HepG2 (cell line): Measurements from ENCODE around the gene SLC29A3. TPM values are rescaled to one million over a fixed set of nuclear protein-coding genes. Genes with fewer than 3 reads are reported as not detected.

Source experiments
- ARNT2 ChIP-seq: sonication (generic); formaldehyde crosslinking; IDR thresholded peaks from 2 replicates; pipeline ENCODE4 v1.8.0; 2022; ENCODE audit warnings: mild to moderate bottlenecking, low read depth, missing genetic modification reagents, moderate library complexity
- BHLHE40 ChIP-seq: IDR thresholded peaks from 2 replicates; pipeline ENCODE4 v1.6.1; 2011; ENCODE audit warnings: low read length, improper control_type of control experiment
- BORCS8-MEF2B ChIP-seq: sonication (generic); formaldehyde crosslinking; IDR thresholded peaks from 2 replicates; pipeline ENCODE4 v1.8.0; 2022; ENCODE audit warnings: mild to moderate bottlenecking, missing genetic modification reagents
- BRD4 ChIP-seq: sonication (generic); formaldehyde crosslinking; IDR thresholded peaks from 2 replicates; pipeline ENCODE4 v1.4.0; 2020; ENCODE audit warnings: missing genetic modification reagents
- DPF2 ChIP-seq: sonication (generic); formaldehyde crosslinking; IDR thresholded peaks from 2 replicates; pipeline ENCODE4 v1.4.0; 2020; ENCODE audit warnings: mild to moderate bottlenecking, low read depth, missing genetic modification reagents, borderline replicate concordance
- FOSL2 ChIP-seq: sonication (generic); formaldehyde crosslinking; IDR thresholded peaks from 2 replicates; pipeline ENCODE4 v1.4.0; 2020; ENCODE audit warnings: missing genetic modification reagents
- FOXO4 ChIP-seq: sonication (generic); formaldehyde crosslinking; conservative IDR thresholded peaks from 2 replicates; pipeline ENCODE4 v1.8.1; 2023; ENCODE audit warnings: missing genetic modification reagents
- HBP1 ChIP-seq: IDR thresholded peaks from 2 replicates; pipeline ENCODE4 v1.6.1; 2016; ENCODE audit warnings: low read depth, control low read depth
- HDAC2 ChIP-seq: sonication (generic); formaldehyde crosslinking; IDR thresholded peaks from 2 replicates; pipeline ENCODE4 v1.4.0; 2020; ENCODE audit warnings: missing genetic modification reagents
- NFE2L2 ChIP-seq: fragments of 150-350 bp; IDR thresholded peaks from 2 replicates; pipeline ENCODE4 v1.6.1; 2014; ENCODE audit warnings: low read length
- NKX3-1 ChIP-seq: sonication (generic); formaldehyde crosslinking; IDR thresholded peaks from 2 replicates; pipeline ENCODE4 v1.5.0; 2020; ENCODE audit warnings: missing genetic modification reagents
- NRL ChIP-seq: sonication (generic); formaldehyde crosslinking; IDR thresholded peaks from 2 replicates; pipeline ENCODE4 v1.5.0; 2020; ENCODE audit warnings: missing genetic modification reagents, mild to moderate bottlenecking, moderate library complexity, borderline replicate concordance
- PHF8 ChIP-seq: sonication (generic); formaldehyde crosslinking; IDR thresholded peaks from 2 replicates; pipeline ENCODE4 v1.5.0; 2020; ENCODE audit warnings: missing genetic modification reagents
- POLR2A ChIP-seq, 2 experiments: IDR thresholded peaks; 2 replicates each; pipeline ENCODE4 v1.6.1; 2011; ENCODE audit warnings: low read depth in 2 of 2, low read length in 2 of 2, mild to moderate bottlenecking in 1 of 2, moderate library complexity in 1 of 2; ENCODE audit not compliant: insufficient read depth in 1 of 2
- RCOR2 ChIP-seq: IDR thresholded peaks from 2 replicates; pipeline ENCODE4 v1.6.1; 2016; ENCODE audit warnings: missing biosample characterization, missing genetic modification reagents
- SMYD3 ChIP-seq: sonication (generic); formaldehyde crosslinking; IDR thresholded peaks from 2 replicates; pipeline ENCODE4 v1.8.1; 2023; ENCODE audit warnings: mild to moderate bottlenecking, missing genetic modification reagents
- SOX13 ChIP-seq, 3 experiments: fragments of 450-650 bp in 1 of 3; sonication (generic) in 1 of 3; formaldehyde crosslinking in 1 of 3; IDR thresholded peaks in 2 of 3; conservative IDR thresholded peaks in 1 of 3; 2 replicates each; pipeline versions ENCODE4 v1.5.0 to v1.6.1; 2016 to 2020; ENCODE audit warnings: antibody characterized with exemption in 1 of 3, mild to moderate bottlenecking in 1 of 3, missing compliant biosample characterization in 1 of 3, missing genetic modification reagents in 1 of 3, moderate library complexity in 1 of 3
- TBL1XR1 ChIP-seq: fragments of 150-350 bp; IDR thresholded peaks from 2 replicates; pipeline ENCODE4 v1.6.1; 2014; ENCODE audit warnings: borderline replicate concordance, low read length; ENCODE audit not compliant: partially characterized antibody
- TBX3 ChIP-seq: fragments of 450-650 bp; IDR thresholded peaks from 2 replicates; pipeline ENCODE4 v1.6.1; 2017; ENCODE audit warnings: antibody characterized with exemption, mild to moderate bottlenecking, inconsistent platforms, borderline replicate concordance
- TFAP4 ChIP-seq: sonication (generic); IDR thresholded peaks from 2 replicates; pipeline ENCODE4 v1.6.1; 2016; ENCODE audit warnings: low read depth, borderline replicate concordance
- TRIM24 ChIP-seq: sonication (generic); formaldehyde crosslinking; IDR thresholded peaks from 2 replicates; pipeline ENCODE4 v1.8.0; 2022; ENCODE audit warnings: mild to moderate bottlenecking, missing genetic modification reagents
- XBP1 ChIP-seq: sonication (generic); formaldehyde crosslinking; IDR thresholded peaks from 2 replicates; pipeline ENCODE4 v1.5.0; 2020; ENCODE audit warnings: missing genetic modification reagents
- ZNF20 ChIP-seq: sonication (generic); formaldehyde crosslinking; IDR thresholded peaks from 2 replicates; pipeline ENCODE4 v1.4.0; 2020; ENCODE audit warnings: mild to moderate bottlenecking, moderate library complexity, missing genetic modification reagents
- ZNF468 ChIP-seq: sonication (generic); formaldehyde crosslinking; IDR thresholded peaks from 2 replicates; pipeline ENCODE4 v1.8.0; 2022; ENCODE audit warnings: mild to moderate bottlenecking, moderate library complexity, missing genetic modification reagents
- ZNF652 ChIP-seq: IDR thresholded peaks from 2 replicates; pipeline ENCODE4 v1.6.1; 2016; ENCODE audit warnings: low read depth, borderline replicate concordance
- ZNF7 ChIP-seq: IDR thresholded peaks from 2 replicates; pipeline ENCODE4 v1.6.1; 2016; ENCODE audit warnings: missing biosample characterization, missing genetic modification reagents
- ZNF781 ChIP-seq: sonication (generic); formaldehyde crosslinking; IDR thresholded peaks from 2 replicates; pipeline ENCODE4 v1.5.1; 2020; ENCODE audit warnings: borderline replicate concordance, mild to moderate bottlenecking, missing genetic modification reagents; ENCODE audit errors: not compliant biosample characterization
- polyA plus RNA-seq, 8 experiments: library from polyadenylated mRNA; depleted of rRNA in 3 of 8; stranded (reverse) in 7 of 8; unstranded in 1 of 8; fragments of >200 nt; fragmentation: Illumina TruSeq in 4 of 8; extraction: Trizol in 4 of 8; gene quantifications; 2 replicates each; pipeline versions ENCODE4 v1.2.1 to v1.2.3, GENCODE V29; 2011 to 2016; ENCODE audit warnings: low read depth in 4 of 8, missing spikeins in 1 of 8, mixed read lengths in 1 of 8; ENCODE audit not compliant: insufficient read depth in 1 of 8
- total RNA-seq, 5 experiments: library from RNA; depleted of rRNA; stranded (reverse); fragments of >200 nt; fragmentation: Illumina TruSeq; extraction: Trizol; gene quantifications; 2 replicates each; pipeline ENCODE4 v1.2.3, GENCODE V29; 2016; ENCODE audit warnings: low read depth in 1 of 5

The SLC29A3 gene
- total and polyA plus RNA-seq, 2 of the 13 experiments (the other 11 are each of a cell fraction or from before 2014, with no cell fraction given), result 8.6 to 11.8 TPM

GRCh38 chr10:71333129-71333887 lies 14.2 kb downstream of the SLC29A3 start (continued):
- TF ChIP-seq BRD4 (CRISPR knock-in tag) (no peak; the same call in none of the 2 replicates), ZNF20 (no peak), TBX3 (no peak), TFAP4 (no peak), SMYD3 (no peak), ZNF781 (CRISPR knock-in tag) (no peak), FOXO4 (CRISPR knock-in tag) (no peak), ZNF7 (CRISPR knock-in tag) (no peak), ZNF652 (CRISPR knock-in tag) (peak; percentile 88), RCOR2 (CRISPR knock-in tag) (no peak), PHF8 (CRISPR knock-in tag) (0 out of 2 replicates have a peak, but pooled peaks have one; percentile 3), ZNF468 (CRISPR knock-in tag) (no peak), XBP1 (CRISPR knock-in tag) (no peak), TRIM24 (CRISPR knock-in tag) (no peak), NFE2L2 (no peak), BHLHE40 (no peak), FOSL2 (CRISPR knock-in tag) (no peak), TBL1XR1 (no peak), NKX3-1 (CRISPR knock-in tag) (no peak), SOX13 (IDR thresholded peaks at IDR 0.05) (no peak), SOX13 (CRISPR knock-in tag; conservative IDR thresholded peaks at IDR 0.05 in 1 of 2, IDR thresholded peaks at IDR 0.05 in 1 of 2) (no peak), DPF2 (no peak), BORCS8-MEF2B (CRISPR knock-in tag) (peak; percentile 44; the same call in 1 of the 2 replicates), ARNT2 (CRISPR knock-in tag) (no peak), HBP1 (0 out of 2 replicates have a peak, but pooled peaks have one; percentile 25), NRL (CRISPR knock-in tag) (peak; percentile 37; the same call in 1 of the 2 replicates), HDAC2 (CRISPR knock-in tag) (no peak), POLR2A (IDR thresholded peaks at IDR 0.05; ENCODE audit: insufficient read depth in 1 of 2, low read depth in 2 of 2, low read length in 2 of 2) (no peak)
